OCI-LY1 (cell line): ENCODE data around the gene FABP1.
A peak's percentile ranks its signal among the peaks of the same experiment; 100 is the strongest.

ENCODE experiments used
- H2AFZ ChIP-seq: fragments of 200-600 bp; sonication (generic), shearing (Covaris generic); 2 replicates; pipeline ENCODE4 v1.6.0; 2014; ENCODE audit warnings: antibody characterized with exemption, mild to moderate bottlenecking, low read length
- H3F3A ChIP-seq: fragments of 200-600 bp; sonication (generic), shearing (Covaris generic); 2 replicates; pipeline ENCODE4 v1.6.0; 2014; ENCODE audit warnings: mild to moderate bottlenecking, antibody characterized with exemption, low read length, moderate library complexity; ENCODE audit not compliant: insufficient read depth
- H3K27ac ChIP-seq: fragments of 200-600 bp; sonication (generic); 2 replicates; pipeline ENCODE4 v1.5.1; 2014; ENCODE audit warnings: low read length, mixed run types, mild to moderate bottlenecking, low read depth; ENCODE audit not compliant: poor library complexity, severe bottlenecking
- H3K27me3 ChIP-seq: fragments of 200-600 bp; sonication (generic); 2 replicates; pipeline ENCODE4 v1.6.0; 2014; ENCODE audit warnings: antibody characterized with exemption, mild to moderate bottlenecking, low read length, moderate library complexity; ENCODE audit not compliant: insufficient read depth
- H3K36me3 ChIP-seq: fragments of 200-600 bp; sonication (generic); 2 replicates; pipeline ENCODE4 v1.6.1; 2014; ENCODE audit warnings: mild to moderate bottlenecking, antibody characterized with exemption, low read length, moderate library complexity, mixed read lengths; ENCODE audit not compliant: insufficient read depth
- H3K4me1 ChIP-seq: fragments of 200-600 bp; sonication (generic); 2 replicates; pipeline ENCODE4 v1.5.1; 2014; ENCODE audit warnings: mild to moderate bottlenecking, low read length, moderate library complexity; ENCODE audit not compliant: insufficient read depth, severe bottlenecking
- H3K4me2 ChIP-seq: fragments of 200-600 bp; sonication (generic), shearing (Covaris generic); 2 replicates; pipeline ENCODE4 v1.6.1; 2014; ENCODE audit warnings: low read length
- H3K4me3 ChIP-seq: fragments of 200-600 bp; sonication (generic); 2 replicates; pipeline ENCODE4 v1.5.1; 2014; ENCODE audit warnings: low read length, low read depth, mild to moderate bottlenecking, mixed read lengths; ENCODE audit not compliant: poor library complexity, severe bottlenecking
- H3K79me2 ChIP-seq: fragments of 200-600 bp; shearing (Covaris generic); 2 replicates; pipeline ENCODE4 v1.6.1; 2016; ENCODE audit warnings: mixed run types, low read length, mixed read lengths; ENCODE audit not compliant: insufficient read depth
- H3K9ac ChIP-seq: fragments of 200-600 bp; sonication (generic), shearing (Covaris generic); 2 replicates; pipeline ENCODE4 v1.6.1; 2014; ENCODE audit warnings: mild to moderate bottlenecking, low read length, mixed read lengths
- H3K9me2 ChIP-seq: fragments of 200-600 bp; sonication (generic), shearing (Covaris generic); 2 replicates; pipeline ENCODE4 v1.6.1; 2014; ENCODE audit warnings: low read depth, mild to moderate bottlenecking, low read length, mixed read lengths
- H3K9me3 ChIP-seq: fragments of 200-600 bp; shearing (Covaris generic); 2 replicates; pipeline ENCODE4 v1.6.1; 2014; ENCODE audit warnings: low read length, mixed read lengths
- H4K20me1 ChIP-seq: fragments of 200-600 bp; sonication (generic), shearing (Covaris generic); 2 replicates; pipeline ENCODE4 v1.6.0; 2016; ENCODE audit warnings: mild to moderate bottlenecking, low read length; ENCODE audit not compliant: insufficient read depth
- CTCF ChIP-seq: fragments of 200-600 bp; sonication (generic), shearing (Covaris generic); IDR thresholded peaks from 2 replicates; pipeline ENCODE4 v1.5.1; 2017; ENCODE audit warnings: mild to moderate bottlenecking, antibody characterized with exemption, low read length, moderate library complexity, mixed read lengths
- EZH2 ChIP-seq: fragments of 200-600 bp; sonication (generic), shearing (Covaris generic); IDR thresholded peaks from 2 replicates; pipeline ENCODE4 v1.8.0; 2017; ENCODE audit warnings: borderline replicate concordance, mixed run types, mild to moderate bottlenecking, antibody characterized with exemption, low read length, moderate library complexity, mixed read lengths

FABP1 gene

GRCh38 chr2:88172882-88173281 lies 45.0 kb upstream of the FABP1 start:
- Histone ChIP-seq H3K9me3 (no peaks in the 10 kb centered on the region), H3K4me2 (no peak overlapping the region), H3K9me2 (no peaks in the 10 kb centered on the region), H3K36me3 (no peaks in the 10 kb centered on the region), H3K4me3 (no peak overlapping the region), H3K9ac (no peak overlapping the region), H3K79me2 (no peaks in the 10 kb centered on the region), H3K4me1 (no peaks in the 10 kb centered on the region), H2AFZ (no peak overlapping the region), H3K27me3 (peaks cover 4% of the 10 kb centered on the region; the same call in 1 of the 2 replicates), H4K20me1 (no peaks in the 10 kb centered on the region), H3K27ac (no peak overlapping the region), H3F3A (no peaks in the 10 kb centered on the region)
- TF ChIP-seq EZH2 = no peak
- no peak for TF ChIP-seq CTCF

GRCh38 chr2:88171966-88172365 lies 44.1 kb upstream of the FABP1 start:
- no peaks in the 10 kb centered on the region for H3K36me3 ChIP-seq
- H3K4me2 ChIP-seq = no peak overlapping the region
- H3K79me2 ChIP-seq = no peaks in the 10 kb centered on the region
- no peak overlapping the region for H2AFZ ChIP-seq
- H3F3A ChIP-seq = no peaks in the 10 kb centered on the region
- no peaks in the 10 kb centered on the region for H4K20me1 ChIP-seq
- no peak overlapping the region for H3K27ac ChIP-seq
- no peaks in the 10 kb centered on the region for H3K4me1 ChIP-seq
- H3K9ac ChIP-seq = no peak overlapping the region
- H3K27me3 ChIP-seq = peaks cover 4% of the 10 kb centered on the region; the same call in 1 of the 2 replicates
- H3K9me3 ChIP-seq = no peaks in the 10 kb centered on the region
- TF ChIP-seq EZH2 (no peak), CTCF (no peak)
- no peak overlapping the region for H3K4me3 ChIP-seq
- no peaks in the 10 kb centered on the region for H3K9me2 ChIP-seq

GRCh38 chr2:88170472-88170892 lies 42.6 kb upstream of the FABP1 start:
- H3K4me3 ChIP-seq = peak overlapping the region; percentile 39
- peaks cover 4% of the 10 kb centered on the region; the same call in 1 of the 2 replicates for H3K27me3 ChIP-seq
- H3K4me1 ChIP-seq = no peaks in the 10 kb centered on the region
- no peaks in the 10 kb centered on the region for H3K36me3 ChIP-seq
- H3K4me2 ChIP-seq = no peak overlapping the region; the same call in 1 of the 2 replicates
- no peaks in the 10 kb centered on the region for H4K20me1 ChIP-seq
- no peak overlapping the region for H3K27ac ChIP-seq
- no peak for TF ChIP-seq CTCF
- no peak for TF ChIP-seq EZH2
- no peak overlapping the region for H3K9ac ChIP-seq
- no peaks in the 10 kb centered on the region for H3F3A ChIP-seq
- H3K9me2 ChIP-seq = no peaks in the 10 kb centered on the region
- H2AFZ ChIP-seq = no peak overlapping the region
- H3K9me3 ChIP-seq = no peaks in the 10 kb centered on the region
- H3K79me2 ChIP-seq = no peaks in the 10 kb centered on the region
